AG04449 (cell line): ENCODE measurements around the gene GRAP.

Experiments used
- CTCF ChIA-PET: fragments of 350-600 bp; formaldehyde crosslinking; extraction: SDS; loops from one replicate; lab custom pipeline; 2021; ENCODE audit warnings: antibody characterized with exemption; lab: Yijun Ruan, JAX
- POLR2A ChIA-PET: fragments of 400-600, 350-600 bp; formaldehyde crosslinking; extraction: SDS; loops from one replicate; lab custom pipeline; 2020; ENCODE audit warnings: antibody characterized with exemption, inconsistent platforms; lab: Yijun Ruan, JAX
- DNase-seq: peaks from one replicate; pipeline ENCODE4 v3.0.0-alpha.2; 2010; ENCODE audit warnings: low read depth, low spot score
- H3K4me3 ChIP-seq: 2 replicates; pipeline ENCODE4 v1.5.1; 2011; ENCODE audit warnings: low read depth, mild to moderate bottlenecking, control low read depth, low read length
- TF ChIP-seq, protein P1 (sequence below): IDR thresholded peaks from one replicate; pipeline ENCODE4 v1.5.1; 2011; ENCODE audit warnings: mild to moderate bottlenecking, moderate library complexity, low read length, control low read depth, inconsistent platforms; ENCODE audit not compliant: insufficient read depth; ENCODE audit errors: missing control alignments

The GRAP gene

DNA sequence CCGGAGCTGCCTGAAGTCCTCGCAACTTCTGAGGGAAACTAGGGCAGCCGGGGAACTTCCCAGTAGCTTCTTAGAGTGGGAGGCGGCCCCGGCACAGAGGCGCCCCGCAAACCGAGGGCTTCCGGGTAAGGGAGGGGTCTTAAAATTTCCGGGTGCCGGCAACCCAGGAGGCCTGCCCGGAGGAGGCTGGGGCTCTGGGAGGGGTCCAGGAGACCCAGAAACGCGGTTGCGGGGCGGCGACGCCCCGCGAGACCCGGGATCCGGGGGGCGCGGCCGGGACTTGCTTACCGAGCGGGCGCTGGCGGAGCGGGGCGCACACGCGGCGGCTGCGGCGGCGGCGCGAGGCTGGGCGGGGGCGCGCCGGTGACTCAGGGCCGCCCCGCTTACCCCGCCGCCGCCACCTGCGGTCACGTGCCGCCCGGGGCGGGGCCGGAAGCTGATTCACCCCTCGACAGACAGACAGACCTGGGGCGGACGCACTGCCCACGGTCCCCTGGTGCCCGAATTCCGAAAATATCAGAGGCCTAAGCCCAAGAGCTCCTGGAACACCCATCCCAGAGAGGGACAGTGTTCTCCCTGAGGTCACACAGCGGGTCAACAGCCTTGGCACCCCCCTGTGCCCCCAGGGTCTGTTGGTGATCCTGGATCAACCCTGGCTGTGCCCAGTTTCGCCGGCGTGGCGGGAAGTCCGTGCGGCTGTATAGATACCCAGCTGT, 42.2 kb downstream of the GRAP start, which contains the start of gene FAM83G:
TSS of gene FAM83G (minus strand) at position 344 of the 716 bp plus-strand sequence. CDS start 723 bp downstream, outside the sequence.
- DNase-seq, result no peak
- TF ChIP-seq, protein P1, sequence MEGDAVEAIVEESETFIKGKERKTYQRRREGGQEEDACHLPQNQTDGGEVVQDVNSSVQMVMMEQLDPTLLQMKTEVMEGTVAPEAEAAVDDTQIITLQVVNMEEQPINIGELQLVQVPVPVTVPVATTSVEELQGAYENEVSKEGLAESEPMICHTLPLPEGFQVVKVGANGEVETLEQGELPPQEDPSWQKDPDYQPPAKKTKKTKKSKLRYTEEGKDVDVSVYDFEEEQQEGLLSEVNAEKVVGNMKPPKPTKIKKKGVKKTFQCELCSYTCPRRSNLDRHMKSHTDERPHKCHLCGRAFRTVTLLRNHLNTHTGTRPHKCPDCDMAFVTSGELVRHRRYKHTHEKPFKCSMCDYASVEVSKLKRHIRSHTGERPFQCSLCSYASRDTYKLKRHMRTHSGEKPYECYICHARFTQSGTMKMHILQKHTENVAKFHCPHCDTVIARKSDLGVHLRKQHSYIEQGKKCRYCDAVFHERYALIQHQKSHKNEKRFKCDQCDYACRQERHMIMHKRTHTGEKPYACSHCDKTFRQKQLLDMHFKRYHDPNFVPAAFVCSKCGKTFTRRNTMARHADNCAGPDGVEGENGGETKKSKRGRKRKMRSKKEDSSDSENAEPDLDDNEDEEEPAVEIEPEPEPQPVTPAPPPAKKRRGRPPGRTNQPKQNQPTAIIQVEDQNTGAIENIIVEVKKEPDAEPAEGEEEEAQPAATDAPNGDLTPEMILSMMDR, result no peak
- ChIA-PET CTCF (interaction anchor here (1.2 to 2.7 kb wide), 3 partner anchors 42 to 47 kb away, joined by 3 to 15 read pairs (median 4); no protein-coding TSS in a partner anchor), POLR2A (interaction anchor here (0.7 to 1.4 kb wide), 2 partner anchors 44 to 66 kb away, joined by 3 read pairs; no protein-coding TSS in a partner anchor)
- H3K4me3 ChIP-seq, result peak within 1 kb of the TSS; percentile 63

DNA sequence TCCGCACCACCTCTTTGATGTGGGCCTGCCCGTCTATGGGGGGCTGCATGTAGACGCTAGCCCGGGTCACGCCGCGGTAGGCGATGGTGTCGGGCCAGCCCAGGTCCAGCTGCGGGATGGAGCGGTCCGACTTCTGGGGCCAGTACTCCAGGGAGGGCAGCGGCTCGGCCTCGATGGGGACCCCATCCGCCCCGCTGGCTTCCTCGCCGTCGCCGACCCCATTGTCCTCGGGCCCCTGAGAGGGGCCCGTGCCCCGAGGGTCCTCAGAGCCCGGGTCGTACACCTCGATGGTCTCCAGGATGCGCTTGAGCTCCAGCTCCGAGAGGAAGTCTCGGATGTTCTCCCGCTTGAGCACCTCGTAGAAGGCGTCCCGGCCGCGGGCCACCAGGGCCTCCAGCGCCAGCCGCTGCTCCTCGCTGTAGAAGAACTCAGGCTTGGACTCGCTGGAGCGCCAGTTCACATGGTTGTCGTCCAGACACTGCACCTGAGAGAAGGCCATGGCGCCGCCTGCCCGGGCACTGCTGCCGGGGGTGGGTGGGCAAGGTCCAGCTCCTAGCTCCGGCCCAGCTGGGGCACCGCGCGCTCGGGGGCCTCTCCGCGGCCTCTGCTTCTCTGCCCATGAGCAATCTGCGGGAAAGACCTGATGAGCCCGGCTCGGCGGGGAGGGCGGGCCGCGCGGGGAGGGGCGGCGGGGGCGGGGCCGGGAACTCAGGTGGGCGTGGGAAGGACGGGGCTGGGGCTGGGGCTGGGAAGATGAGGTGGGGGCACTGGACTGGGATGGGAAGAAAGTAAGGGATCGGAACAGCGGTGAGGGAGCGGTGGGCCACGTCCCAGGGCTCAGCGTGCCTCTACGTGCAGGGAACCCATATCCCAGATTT, 43.0 kb downstream of the GRAP start:
- TF ChIP-seq, protein P1, result no peak
- POLR2A ChIA-PET, result interaction anchor here (0.7 to 1.4 kb wide), 2 partner anchors 43 to 65 kb away, joined by 3 read pairs; no protein-coding TSS in a partner anchor
- peak overlapping the region; percentile 63 for H3K4me3 ChIP-seq
- DNase-seq, result no peak
- CTCF ChIA-PET, result interaction anchor here (1.0 to 2.7 kb wide), 3 partner anchors 41 to 47 kb away, joined by 3 to 15 read pairs (median 4); no protein-coding TSS in a partner anchor

DNA sequence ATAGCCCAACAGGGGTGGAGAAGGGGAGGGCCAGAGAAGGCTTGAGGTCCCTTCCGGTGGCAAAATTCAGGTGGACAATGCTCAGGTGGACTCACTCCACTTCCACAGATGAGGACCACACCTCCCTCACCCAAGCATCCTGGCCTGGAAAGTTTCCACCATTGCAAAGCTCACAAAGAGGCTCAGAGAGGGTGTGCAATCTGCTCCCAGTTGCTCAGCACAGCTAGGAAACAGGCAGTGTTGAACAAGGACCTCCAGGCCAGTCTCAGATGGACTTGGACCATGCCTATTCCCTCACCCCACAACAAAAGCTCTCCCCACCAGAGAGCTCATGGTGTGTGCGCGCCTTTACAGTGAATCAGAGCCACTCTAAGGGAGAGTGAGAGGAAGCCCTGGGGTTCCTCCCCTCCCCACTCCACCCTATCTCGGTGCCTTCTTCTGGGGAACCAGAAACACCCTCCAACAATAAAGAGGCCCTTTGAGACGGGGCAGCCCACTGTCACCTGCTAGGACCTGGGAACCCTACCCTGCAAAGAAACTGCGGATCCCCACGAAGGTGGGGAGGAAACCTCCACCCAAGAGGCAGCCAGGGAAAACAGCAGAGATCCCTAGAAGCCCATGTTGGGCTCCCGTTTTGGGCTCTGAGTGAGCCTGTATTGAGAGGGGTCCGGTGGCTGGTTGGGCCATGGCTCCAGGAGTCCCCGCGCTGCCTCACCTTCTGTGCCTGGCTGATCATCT, 43.8 kb downstream of the GRAP start:
- TF ChIP-seq, protein P1, result no peak
- ChIA-PET CTCF (interaction anchor here (0.7 to 2.7 kb wide), 3 partner anchors 40 to 44 kb away, joined by 3 to 15 read pairs (median 3); no protein-coding TSS in a partner anchor), POLR2A (no interaction called here)
- no peak for DNase-seq
- peak overlapping the region; percentile 63 for H3K4me3 ChIP-seq

DNA sequence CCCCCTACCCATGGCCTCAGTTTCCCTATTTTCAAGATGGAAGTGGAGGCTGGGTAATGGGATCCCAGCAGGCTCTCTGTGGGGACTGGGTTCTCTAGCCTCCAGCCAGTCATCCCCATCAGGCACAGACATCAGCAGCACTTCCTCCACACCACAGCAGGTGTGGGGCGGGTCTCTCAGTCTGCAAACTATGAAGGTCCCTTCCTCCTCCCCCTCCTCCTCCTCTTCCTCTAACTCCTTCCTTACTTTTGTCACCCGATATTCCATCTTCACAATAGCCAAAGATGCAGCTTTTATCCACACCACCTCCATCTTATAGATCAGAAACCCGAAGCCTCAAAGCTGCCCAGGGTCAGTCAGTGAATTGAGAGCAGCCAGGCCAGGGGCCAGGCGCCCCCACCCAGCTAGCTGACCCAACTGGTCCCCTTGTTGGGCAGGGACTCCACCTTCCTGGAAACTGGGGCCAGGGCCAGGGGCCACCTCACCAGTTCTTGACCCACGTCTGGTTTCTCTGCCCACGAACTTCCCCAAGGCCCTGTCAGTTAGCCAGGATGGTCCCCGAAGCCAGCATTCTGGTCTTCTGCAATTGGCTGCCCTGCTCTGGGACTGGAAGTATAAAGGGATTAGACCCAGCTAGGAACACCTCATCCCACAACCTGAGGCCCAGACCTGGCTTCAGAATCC, 44.7 kb downstream of the GRAP start:
- H3K4me3 ChIP-seq, result peak overlapping the region; percentile 8
- TF ChIP-seq, protein P1, result no peak
- no peak for DNase-seq
- CTCF ChIA-PET, result interaction anchor here (0.7 kb wide), 1 partner anchor 46 kb away, joined by 3 read pairs; no protein-coding TSS in a partner anchor
- POLR2A ChIA-PET, result no interaction called here

DNA sequence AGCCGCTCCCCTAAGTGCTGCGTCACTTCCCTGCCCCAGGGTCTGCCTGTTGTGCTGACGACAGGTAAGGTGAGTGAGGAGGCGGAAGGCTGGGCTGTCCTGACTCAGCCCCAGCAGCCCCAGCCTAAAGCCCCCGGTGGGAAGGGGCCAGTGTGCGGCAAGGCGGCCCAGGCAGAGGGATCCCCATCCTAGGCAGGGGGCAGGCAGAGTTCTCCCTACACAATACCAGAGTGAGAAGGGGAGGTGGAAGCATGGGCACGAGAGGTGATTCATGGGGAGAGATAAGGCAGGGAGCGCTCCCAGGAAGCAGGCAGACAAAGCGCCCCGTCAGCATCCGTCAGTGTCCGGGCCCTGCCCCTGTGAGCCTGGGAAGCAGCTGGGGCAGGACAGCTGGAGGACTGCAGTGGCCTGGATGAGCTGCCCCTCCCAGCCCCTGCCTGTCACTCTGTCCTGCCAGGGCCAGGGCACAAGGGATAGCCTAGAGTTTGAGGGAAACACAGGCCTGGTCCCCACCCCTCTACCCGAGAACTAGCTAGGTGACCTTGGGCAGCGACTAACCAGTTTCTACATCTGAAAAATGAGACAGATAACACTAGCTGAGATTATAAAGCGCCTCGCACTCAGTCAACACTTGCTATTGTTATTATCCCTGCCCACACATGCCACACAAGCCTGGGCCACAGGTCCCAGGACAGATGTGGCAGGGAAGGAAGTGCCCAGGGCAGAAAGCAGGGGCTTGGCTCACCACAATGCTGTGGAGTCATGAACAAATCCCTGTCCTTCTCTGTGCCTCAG, 46.0 kb downstream of the GRAP start:
- DNase-seq, result no peak
- ChIA-PET CTCF (interaction anchor here (0.6 to 1.3 kb wide), 2 partner anchors 10 to 40 kb away, joined by 3 to 4 read pairs; no protein-coding TSS in a partner anchor), POLR2A (no interaction called here)
- H3K4me3 ChIP-seq, result no peak overlapping the region
- TF ChIP-seq, protein P1, result no peak
